Stimulated activated naive CD8-positive, alpha-beta T cell treated with anti-CD3 and anti-CD28 coated beads, Interleukin-15, Interleukin-2, amounts not matched to agents 100 ng/mL and 50 ng/mL, for 24 hours (primary cell): ENCODE measurements around the gene SAGE1.
"Not testable (repeated sequence)": the region's sequence is repeated elsewhere in the genome, so short reads cannot be mapped to it uniquely, and the experiment has no call there.

ENCODE experiments used
- H3K27ac Mint-ChIP-seq: one replicate; pipeline ENCODE4 v1.8.0; 2021; ENCODE audit warnings: mild to moderate bottlenecking, mixed read lengths
- H3K27me3 Mint-ChIP-seq: one replicate; pipeline ENCODE4 v1.8.0; 2021; ENCODE audit warnings: mixed read lengths
- H3K36me3 Mint-ChIP-seq: one replicate; pipeline ENCODE4 v1.8.0; 2021; ENCODE audit warnings: low read depth, mixed read lengths
- H3K4me1 Mint-ChIP-seq: one replicate; pipeline ENCODE4 v1.8.0; 2021; ENCODE audit warnings: low read depth, mixed read lengths
- H3K4me3 Mint-ChIP-seq: one replicate; pipeline ENCODE4 v1.8.0; 2021; ENCODE audit warnings: mild to moderate bottlenecking, mixed read lengths
- H3K9me3 Mint-ChIP-seq: one replicate; pipeline ENCODE4 v1.8.0; 2021; ENCODE audit warnings: mixed read lengths

The SAGE1 gene

DNA sequence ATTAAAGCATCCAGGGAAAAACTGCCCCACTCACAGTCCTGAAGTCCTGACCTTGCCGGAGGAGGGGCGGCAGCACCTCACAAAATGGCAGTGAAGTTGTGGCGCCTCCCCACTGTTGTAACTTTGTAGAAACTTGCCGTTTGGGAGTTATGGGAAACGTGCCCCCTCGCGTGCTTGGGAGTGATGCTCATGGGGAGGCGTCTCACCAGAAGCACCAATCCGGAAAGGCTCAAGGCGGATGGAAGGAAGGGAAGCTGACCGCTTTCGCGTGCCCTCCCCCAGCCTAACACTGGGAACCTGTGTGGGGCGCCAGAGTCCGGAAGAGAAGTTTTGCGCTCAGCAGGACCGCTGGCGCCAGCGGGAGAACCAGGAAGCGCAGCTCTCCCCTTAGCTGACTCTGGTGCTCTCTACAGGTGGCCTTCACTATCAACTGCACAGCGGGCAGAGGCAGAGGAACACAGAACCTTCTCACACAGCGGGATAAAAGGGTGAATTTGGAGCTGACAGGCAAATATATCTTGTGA is at the start of gene SAGE1, which contains the start of gene CT45A10:
SAGE1 (plus strand) TSS at position 423 of the 524 bp plus-strand sequence. CDS start 2,527 bp downstream, outside the sequence.
CT45A10 (minus strand) TSS at position 151 of the 524 bp plus-strand sequence. CDS start 8,100 bp downstream, outside the sequence.
- no peaks in the 10 kb centered on the region for H3K9me3 Mint-ChIP-seq
- H3K27ac Mint-ChIP-seq = no peak within 1 kb of the TSS
- H3K4me1 Mint-ChIP-seq = no peaks in the 10 kb centered on the region
- H3K36me3 Mint-ChIP-seq = no peaks in the 10 kb centered on the region
- no peak within 1 kb of the TSS for H3K4me3 Mint-ChIP-seq
- H3K27me3 Mint-ChIP-seq = no peaks in the 10 kb centered on the region

- not testable (repeated sequence) for H3K27ac Mint-ChIP-seq, H3K9me3 Mint-ChIP-seq, H3K4me1 Mint-ChIP-seq, H3K27me3 Mint-ChIP-seq, H3K4me3 Mint-ChIP-seq, H3K36me3 Mint-ChIP-seq
Measured at GRCh38 chrX:135854438-135854837, 39.1 kb upstream of the SAGE1 start, which contains the start of gene CT45A8. CT45A8 (minus strand) TSS chrX:135854538; CDS start chrX:135850783, 3,755 bp downstream.

DNA sequence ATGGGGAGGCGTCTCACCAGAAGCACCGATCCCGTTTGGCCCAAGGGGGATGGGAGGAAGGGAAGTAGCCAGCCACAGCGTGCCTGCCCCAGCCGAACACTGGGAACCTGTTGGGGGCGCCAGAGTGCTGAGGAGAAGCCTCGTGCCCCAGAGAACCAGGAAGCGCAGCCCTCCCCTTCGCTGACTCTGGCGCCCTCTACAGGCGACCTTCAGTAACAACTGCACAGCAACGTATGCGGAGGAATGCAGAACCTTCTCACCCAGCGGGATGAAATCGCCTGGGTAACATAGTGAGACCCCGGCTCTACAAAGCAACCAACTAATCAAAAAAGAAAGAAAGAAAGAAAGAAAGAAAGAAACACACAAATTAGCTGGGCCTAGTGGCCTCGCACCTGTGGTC is 21.8 kb upstream of the SAGE1 start, which contains the start of gene CT45A9:
CT45A9 (minus strand) TSS at position 101 of the 400 bp plus-strand sequence. CDS start 3,751 bp downstream, outside the sequence.
- H3K4me1 Mint-ChIP-seq, H3K4me3 Mint-ChIP-seq, H3K27ac Mint-ChIP-seq: not testable (repeated sequence)

DNA sequence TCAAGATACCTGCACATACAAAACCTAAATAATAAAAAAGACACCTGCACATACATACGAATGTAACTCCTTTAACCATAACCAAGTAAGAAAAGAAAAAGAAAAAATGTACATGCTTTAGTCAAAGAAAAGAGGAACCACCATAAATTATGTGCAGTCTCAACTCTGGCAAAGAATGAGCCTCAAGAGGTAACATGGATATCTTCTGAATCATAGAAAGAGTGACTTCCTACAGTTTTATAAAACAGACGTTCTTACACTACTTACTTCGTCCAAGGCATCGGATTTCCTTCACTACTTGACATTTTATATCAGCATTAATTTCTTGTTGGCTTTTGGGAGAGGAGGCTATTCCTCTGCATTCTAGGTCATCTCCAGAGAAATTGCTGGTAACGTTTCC is 10.8 kb upstream of the SAGE1 start:
- not testable (repeated sequence) for H3K9me3 Mint-ChIP-seq, H3K27ac Mint-ChIP-seq, H3K27me3 Mint-ChIP-seq, H3K36me3 Mint-ChIP-seq, H3K4me1 Mint-ChIP-seq, H3K4me3 Mint-ChIP-seq

More for the DNA sequence above, 21.8 kb upstream of the SAGE1 start, which contains the start of gene CT45A9:
- H3K36me3 Mint-ChIP-seq, H3K27me3 Mint-ChIP-seq, H3K9me3 Mint-ChIP-seq: not testable (repeated sequence)

- H3K27me3 Mint-ChIP-seq, H3K27ac Mint-ChIP-seq, H3K4me1 Mint-ChIP-seq, H3K9me3 Mint-ChIP-seq, H3K36me3 Mint-ChIP-seq, H3K4me3 Mint-ChIP-seq: not testable (repeated sequence)
Measured at GRCh38 chrX:135888230-135888629, 5.3 kb upstream of the SAGE1 start.

GRCh38 chrX:135888976-135889375 is 4.5 kb upstream of the SAGE1 start:
- H3K27ac Mint-ChIP-seq, H3K4me3 Mint-ChIP-seq, H3K9me3 Mint-ChIP-seq, H3K36me3 Mint-ChIP-seq, H3K4me1 Mint-ChIP-seq, H3K27me3 Mint-ChIP-seq: not testable (repeated sequence)

- no peaks in the 10 kb centered on the region for H3K36me3 Mint-ChIP-seq
- H3K9me3 Mint-ChIP-seq = no peaks in the 10 kb centered on the region
- H3K4me1 Mint-ChIP-seq = no peaks in the 10 kb centered on the region
- no peak overlapping the region for H3K27ac Mint-ChIP-seq
- no peak overlapping the region for H3K4me3 Mint-ChIP-seq
- no peaks in the 10 kb centered on the region for H3K27me3 Mint-ChIP-seq
Measured at GRCh38 chrX:135890087-135890585, 3.4 kb upstream of the SAGE1 start.

DNA sequence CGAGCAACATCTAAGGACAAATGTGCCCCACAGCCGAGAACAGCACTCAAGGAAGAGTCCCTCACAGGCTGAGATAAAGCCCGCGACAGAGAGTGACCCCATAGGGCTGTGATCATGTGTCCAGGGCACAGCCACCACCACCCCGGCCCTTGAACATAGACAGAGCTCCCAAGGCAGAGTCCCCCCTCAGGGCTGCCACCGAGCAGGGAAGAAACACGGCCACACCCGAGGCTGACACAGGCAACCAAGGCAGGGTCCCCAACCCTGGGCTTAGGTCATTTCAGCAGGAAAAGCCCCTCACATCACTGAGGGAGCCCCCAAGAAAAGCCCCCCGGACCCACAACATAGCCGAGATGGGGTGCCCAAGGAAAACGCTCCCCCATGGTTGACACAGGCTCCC is 735 bp upstream of the SAGE1 start:
- no peaks in the 10 kb centered on the region for H3K36me3 Mint-ChIP-seq
- no peak overlapping the region for H3K27ac Mint-ChIP-seq
- no peaks in the 10 kb centered on the region for H3K27me3 Mint-ChIP-seq
- no peaks in the 10 kb centered on the region for H3K4me1 Mint-ChIP-seq
- H3K9me3 Mint-ChIP-seq = no peaks in the 10 kb centered on the region
- no peak overlapping the region for H3K4me3 Mint-ChIP-seq

DNA sequence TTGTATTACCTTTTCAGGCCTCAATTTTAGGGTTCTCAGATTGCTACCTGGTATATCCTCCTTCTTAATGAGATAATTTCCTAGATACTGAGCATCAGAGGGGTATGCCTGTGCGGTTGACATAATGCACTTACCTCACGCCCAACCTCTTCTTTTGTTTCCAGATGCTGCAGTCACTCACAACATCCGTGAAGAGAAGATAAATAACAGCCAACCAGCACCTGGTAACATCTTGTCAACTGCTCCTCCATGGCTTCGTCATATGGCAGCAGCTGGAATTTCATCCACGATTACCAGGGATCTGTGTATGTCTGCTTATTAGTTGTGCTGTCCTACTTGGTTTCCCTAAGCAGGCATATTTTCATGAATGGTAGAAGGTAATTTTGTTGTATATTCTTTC is 16.7 kb downstream of the SAGE1 start:
- Mint-ChIP-seq H3K36me3 (no peaks in the 10 kb centered on the region), H3K4me3 (no peak overlapping the region), H3K4me1 (no peaks in the 10 kb centered on the region), H3K9me3 (no peaks in the 10 kb centered on the region), H3K27ac (no peak overlapping the region), H3K27me3 (no peaks in the 10 kb centered on the region)

- H3K4me3 Mint-ChIP-seq = no peak overlapping the region
- H3K36me3 Mint-ChIP-seq = no peaks in the 10 kb centered on the region
- no peak overlapping the region for H3K27ac Mint-ChIP-seq
- H3K4me1 Mint-ChIP-seq = no peaks in the 10 kb centered on the region
- H3K27me3 Mint-ChIP-seq = no peaks in the 10 kb centered on the region
- H3K9me3 Mint-ChIP-seq = no peaks in the 10 kb centered on the region
Measured at GRCh38 chrX:135914404-135914803, 20.9 kb downstream of the SAGE1 start.

DNA sequence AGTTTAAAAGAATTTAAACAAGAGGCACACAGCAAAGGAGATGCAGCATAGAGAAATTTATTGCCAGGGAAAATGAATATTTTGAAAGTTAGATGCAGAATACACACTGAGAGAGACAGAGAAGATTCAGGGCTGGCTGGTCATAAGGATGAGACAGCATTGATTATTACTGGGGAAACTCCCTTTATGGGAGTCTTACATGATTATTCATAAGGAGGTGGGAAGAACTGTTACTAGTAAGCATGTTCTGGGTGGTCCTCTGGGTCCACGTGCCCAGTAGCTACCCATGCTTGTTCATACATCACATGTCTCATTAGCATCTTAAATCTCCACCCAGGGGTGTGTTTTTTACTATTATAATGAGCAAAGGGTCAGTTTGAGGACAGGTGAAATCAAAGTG is 27.0 kb downstream of the SAGE1 start:
- not testable (repeated sequence) for H3K4me3 Mint-ChIP-seq, H3K9me3 Mint-ChIP-seq, H3K27me3 Mint-ChIP-seq, H3K4me1 Mint-ChIP-seq, H3K27ac Mint-ChIP-seq, H3K36me3 Mint-ChIP-seq

GRCh38 chrX:135923353-135923752 is 29.8 kb downstream of the SAGE1 start:
- Mint-ChIP-seq H3K27ac (no peak overlapping the region), H3K27me3 (no peaks in the 10 kb centered on the region), H3K36me3 (no peaks in the 10 kb centered on the region), H3K9me3 (no peaks in the 10 kb centered on the region), H3K4me3 (no peak overlapping the region), H3K4me1 (no peaks in the 10 kb centered on the region)

DNA sequence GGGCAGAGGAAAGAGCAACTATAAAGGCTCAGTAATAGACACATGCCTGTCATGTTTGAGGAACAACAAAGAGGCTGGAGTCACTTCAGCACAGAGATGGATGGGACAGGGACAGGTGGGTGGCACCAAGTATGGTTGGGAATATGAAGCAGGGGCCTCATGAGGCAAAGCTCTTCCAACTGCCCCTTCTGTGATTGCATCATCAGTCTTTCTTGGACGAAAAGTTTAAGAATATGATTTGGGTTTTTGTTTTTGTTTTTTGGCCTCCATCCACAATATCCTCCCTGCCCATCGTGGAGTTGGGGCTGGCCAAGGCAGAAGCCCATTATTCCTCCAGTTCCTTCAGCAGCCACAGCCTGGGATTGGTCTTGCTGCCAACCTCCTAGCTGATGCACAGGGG is 34.4 kb downstream of the SAGE1 start:
- H3K27ac Mint-ChIP-seq = no peak overlapping the region
- no peak overlapping the region for H3K4me3 Mint-ChIP-seq
- H3K27me3 Mint-ChIP-seq = no peaks in the 10 kb centered on the region
- no peaks in the 10 kb centered on the region for H3K9me3 Mint-ChIP-seq
- H3K36me3 Mint-ChIP-seq = no peaks in the 10 kb centered on the region
- no peaks in the 10 kb centered on the region for H3K4me1 Mint-ChIP-seq

DNA sequence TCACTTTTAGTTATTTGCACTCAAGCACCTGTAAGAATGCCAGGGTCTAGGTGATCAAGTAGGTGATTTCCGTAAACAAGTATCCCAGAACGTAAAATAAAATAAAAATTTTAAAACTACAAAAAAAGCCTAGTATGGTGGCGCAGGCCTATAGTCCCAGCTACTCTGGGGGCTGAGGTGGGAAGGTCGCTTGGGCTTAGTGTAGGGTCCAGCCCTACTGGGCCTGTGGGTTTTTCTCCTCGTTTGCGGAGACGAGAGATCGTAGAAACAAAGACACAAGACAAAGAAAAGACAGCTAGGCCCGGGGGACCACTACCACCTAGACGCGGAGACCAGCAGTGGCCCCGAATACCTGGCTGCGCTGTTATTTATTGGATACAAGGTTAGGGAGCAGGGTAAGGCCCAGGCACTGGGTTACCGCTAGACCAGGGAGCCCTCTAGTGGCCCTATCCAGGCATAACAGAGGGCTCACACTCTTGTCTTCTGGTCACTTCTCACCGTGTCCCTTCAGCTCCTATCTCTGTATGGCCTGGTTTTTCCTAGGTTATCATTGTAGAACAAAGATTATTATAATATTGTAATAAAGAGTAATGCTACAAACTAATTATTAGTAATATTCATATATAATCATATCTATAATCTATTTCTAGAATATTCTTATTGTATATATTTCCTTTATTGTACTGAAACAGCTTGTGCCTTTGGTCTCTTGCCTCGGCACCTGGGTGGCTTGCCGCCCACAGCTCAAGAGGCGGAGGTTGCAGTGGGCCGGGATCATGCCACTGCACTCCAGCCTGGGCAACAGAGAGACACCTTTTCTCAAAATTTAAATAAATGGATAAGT is 38.4 kb downstream of the SAGE1 start:
- H3K36me3 Mint-ChIP-seq = no peaks in the 10 kb centered on the region
- no peaks in the 10 kb centered on the region for H3K9me3 Mint-ChIP-seq
- H3K4me1 Mint-ChIP-seq = no peaks in the 10 kb centered on the region
- H3K27ac Mint-ChIP-seq = no peak overlapping the region
- no peaks in the 10 kb centered on the region for H3K27me3 Mint-ChIP-seq
- H3K4me3 Mint-ChIP-seq = no peak overlapping the region

- Mint-ChIP-seq H3K36me3 (peaks cover 6% of the 10 kb centered on the region), H3K4me1 (no peaks in the 10 kb centered on the region), H3K4me3 (no peak overlapping the region), H3K27me3 (no peaks in the 10 kb centered on the region), H3K9me3 (no peaks in the 10 kb centered on the region), H3K27ac (no peak overlapping the region)
Measured at GRCh38 chrX:135944486-135944885, 51.0 kb downstream of the SAGE1 start.
